ENCODE results near the gene ATG7.
"Not testable (repeated sequence)": the region's sequence is repeated elsewhere in the genome, so short reads cannot be mapped to it uniquely, and the experiment has no call there.

Gene ATG7

DNA sequence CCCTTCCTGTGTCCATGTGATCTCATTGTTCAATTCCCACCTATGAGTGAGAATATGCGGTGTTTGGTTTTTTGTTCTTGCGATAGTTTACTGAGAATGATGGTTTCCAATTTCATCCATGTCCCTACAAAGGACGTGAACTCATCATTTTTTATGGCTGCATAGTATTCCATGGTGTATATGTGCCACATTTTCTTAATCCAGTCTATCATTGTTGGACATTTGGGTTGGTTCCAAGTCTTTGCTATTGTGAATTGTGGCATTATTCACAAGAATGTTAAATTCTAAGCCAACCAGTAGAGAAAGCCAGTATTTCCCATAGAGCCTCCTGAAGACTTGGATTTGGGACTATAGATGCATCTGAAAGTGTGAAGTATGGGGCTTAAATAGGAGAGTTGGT lies 230.2 kb downstream of the ATG7 start:
- CTCF ChIA-PET; H3K27ac ChIP-seq (ENCODE audit: extremely low read depth, low read depth, low read length); H3K4me3 ChIP-seq (ENCODE audit: low read depth, low read length); H3K4me1 ChIP-seq (ENCODE audit: control insufficient read depth, insufficient read depth, low read length); POLR2A ChIA-PET; H3K9me3 ChIP-seq (ENCODE audit: control insufficient read depth, insufficient read depth, low read depth, low read length); H3K36me3 ChIP-seq (ENCODE audit: control insufficient read depth in 2 of 2, insufficient read depth in 1 of 2, low read length in 2 of 2): not testable (repeated sequence)
- TF ChIP-seq ZNF146 (tag by site-specific recombination; IDR thresholded peaks at IDR 0.05) (peak; percentile 91), ZNF580 (tag by site-specific recombination; IDR thresholded peaks at IDR 0.05) (peak; percentile 64; the same call in 1 of the 2 replicates)

GRCh38 chr3:11507719-11508118 lies 235.5 kb downstream of the ATG7 start:
- TF ChIP-seq KLF9 (tag by site-specific recombination; IDR thresholded peaks at IDR 0.05; ENCODE audit: low read depth) (no peak), ZNF335 (tag by site-specific recombination; conservative IDR thresholded peaks at IDR 0.05) (peak; percentile 40; the same call in 1 of the 2 replicates)
- Histone ChIP-seq H3K27ac (ENCODE audit: extremely low read depth, low read depth, low read length) (peak overlapping the region; percentile 90; the same call in 1 of the 2 replicates), H3K9me3 (ENCODE audit: control insufficient read depth, insufficient read depth, low read depth, low read length) (no peaks in the 10 kb centered on the region), H3K4me1 (ENCODE audit: control insufficient read depth, insufficient read depth, low read length) (peaks cover 23% of the 10 kb centered on the region), H3K4me3 (ENCODE audit: low read depth, low read length) (no peak overlapping the region), H3K36me3 (ENCODE audit: control insufficient read depth in 2 of 2, insufficient read depth in 1 of 2, low read length in 2 of 2) (no peaks in the 10 kb centered on the region)
- ChIA-PET CTCF (no interaction called here), POLR2A (interaction anchor here (0.6 to 0.7 kb wide), 2 partner anchors 123 to 1606 kb away, joined by 3 read pairs; no protein-coding TSS in a partner anchor)

DNA sequence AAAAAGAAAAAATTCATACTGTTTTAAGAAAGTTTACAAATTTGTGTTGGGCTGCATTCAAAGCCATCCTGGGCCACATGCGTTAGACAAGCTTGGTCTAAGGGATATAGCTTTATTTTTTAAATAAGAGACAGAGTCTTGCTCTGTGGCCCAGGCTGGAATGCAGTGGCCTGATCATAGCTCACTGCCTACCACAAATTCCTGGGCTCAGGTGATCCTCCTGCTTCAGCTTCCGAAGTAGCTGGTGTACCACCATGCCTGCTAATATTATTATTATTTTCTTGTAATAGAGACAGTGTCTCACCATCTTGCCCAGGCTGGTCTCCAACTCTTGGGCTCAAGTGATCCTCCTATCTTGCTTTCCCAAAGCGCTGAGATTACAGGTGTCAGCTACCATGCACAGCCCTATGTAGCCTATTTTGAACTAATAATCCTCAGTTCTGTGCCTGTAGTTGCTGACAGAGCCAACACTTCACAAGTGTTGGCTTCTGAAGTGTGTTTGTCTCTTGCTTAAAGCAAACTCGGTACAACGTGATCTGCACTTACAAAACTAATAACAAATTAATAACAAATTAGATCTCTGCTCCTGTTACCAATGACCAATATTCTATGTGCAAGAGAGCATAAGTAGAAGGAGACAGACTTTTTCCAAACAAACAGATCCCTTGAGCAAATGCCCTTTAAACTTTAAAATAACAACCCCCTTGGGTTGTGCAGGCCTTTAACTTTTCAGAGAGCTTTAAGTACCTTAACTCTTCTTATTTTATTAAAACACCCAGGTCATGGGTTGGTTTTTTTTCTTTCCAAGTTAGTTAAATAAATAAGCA lies 236.4 kb downstream of the ATG7 start:
- H3K4me3 ChIP-seq (ENCODE audit: low read depth, low read length), result no peak overlapping the region
- H3K4me1 ChIP-seq (ENCODE audit: control insufficient read depth, insufficient read depth, low read length), result peaks cover 23% of the 10 kb centered on the region
- H3K9me3 ChIP-seq (ENCODE audit: control insufficient read depth, insufficient read depth, low read depth, low read length), result no peaks in the 10 kb centered on the region
- peak overlapping the region; percentile 90 for H3K27ac ChIP-seq (ENCODE audit: extremely low read depth, low read depth, low read length)
- H3K36me3 ChIP-seq (ENCODE audit: control insufficient read depth in 2 of 2, insufficient read depth in 1 of 2, low read length in 2 of 2), result no peaks in the 10 kb centered on the region
- no peak for TF ChIP-seq KLF9 (tag by site-specific recombination; IDR thresholded peaks at IDR 0.05; ENCODE audit: low read depth)
- no peak for TF ChIP-seq ZNF274 (IDR thresholded peaks at IDR 0.05; ENCODE audit: low read length)
- no peak for TF ChIP-seq ZNF274 (tag by site-specific recombination; IDR thresholded peaks at IDR 0.05; ENCODE audit: borderline replicate concordance)
- TF ChIP-seq, protein P1, sequence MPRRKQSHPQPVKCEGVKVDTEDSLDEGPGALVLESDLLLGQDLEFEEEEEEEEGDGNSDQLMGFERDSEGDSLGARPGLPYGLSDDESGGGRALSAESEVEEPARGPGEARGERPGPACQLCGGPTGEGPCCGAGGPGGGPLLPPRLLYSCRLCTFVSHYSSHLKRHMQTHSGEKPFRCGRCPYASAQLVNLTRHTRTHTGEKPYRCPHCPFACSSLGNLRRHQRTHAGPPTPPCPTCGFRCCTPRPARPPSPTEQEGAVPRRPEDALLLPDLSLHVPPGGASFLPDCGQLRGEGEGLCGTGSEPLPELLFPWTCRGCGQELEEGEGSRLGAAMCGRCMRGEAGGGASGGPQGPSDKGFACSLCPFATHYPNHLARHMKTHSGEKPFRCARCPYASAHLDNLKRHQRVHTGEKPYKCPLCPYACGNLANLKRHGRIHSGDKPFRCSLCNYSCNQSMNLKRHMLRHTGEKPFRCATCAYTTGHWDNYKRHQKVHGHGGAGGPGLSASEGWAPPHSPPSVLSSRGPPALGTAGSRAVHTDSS (tag by site-specific recombination; IDR thresholded peaks at IDR 0.05), result no peak
- TF ChIP-seq ZNF473 (tag by site-specific recombination; IDR thresholded peaks at IDR 0.05), result no peak
- TF ChIP-seq, protein P2, sequence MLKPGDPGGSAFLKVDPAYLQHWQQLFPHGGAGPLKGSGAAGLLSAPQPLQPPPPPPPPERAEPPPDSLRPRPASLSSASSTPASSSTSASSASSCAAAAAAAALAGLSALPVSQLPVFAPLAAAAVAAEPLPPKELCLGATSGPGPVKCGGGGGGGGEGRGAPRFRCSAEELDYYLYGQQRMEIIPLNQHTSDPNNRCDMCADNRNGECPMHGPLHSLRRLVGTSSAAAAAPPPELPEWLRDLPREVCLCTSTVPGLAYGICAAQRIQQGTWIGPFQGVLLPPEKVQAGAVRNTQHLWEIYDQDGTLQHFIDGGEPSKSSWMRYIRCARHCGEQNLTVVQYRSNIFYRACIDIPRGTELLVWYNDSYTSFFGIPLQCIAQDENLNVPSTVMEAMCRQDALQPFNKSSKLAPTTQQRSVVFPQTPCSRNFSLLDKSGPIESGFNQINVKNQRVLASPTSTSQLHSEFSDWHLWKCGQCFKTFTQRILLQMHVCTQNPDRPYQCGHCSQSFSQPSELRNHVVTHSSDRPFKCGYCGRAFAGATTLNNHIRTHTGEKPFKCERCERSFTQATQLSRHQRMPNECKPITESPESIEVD (tag by site-specific recombination; IDR thresholded peaks at IDR 0.05), result peak; percentile 98
- TF ChIP-seq ZNF785 (tag by site-specific recombination; IDR thresholded peaks at IDR 0.05), result no peak
- TF ChIP-seq ZNF792 (tag by site-specific recombination; IDR thresholded peaks at IDR 0.05), result no peak
- 0 out of 2 replicates have a peak, but pooled peaks have one; percentile 19 for TF ChIP-seq SCRT2 (tag by site-specific recombination; IDR thresholded peaks at IDR 0.05)
- TF ChIP-seq, protein P3, sequence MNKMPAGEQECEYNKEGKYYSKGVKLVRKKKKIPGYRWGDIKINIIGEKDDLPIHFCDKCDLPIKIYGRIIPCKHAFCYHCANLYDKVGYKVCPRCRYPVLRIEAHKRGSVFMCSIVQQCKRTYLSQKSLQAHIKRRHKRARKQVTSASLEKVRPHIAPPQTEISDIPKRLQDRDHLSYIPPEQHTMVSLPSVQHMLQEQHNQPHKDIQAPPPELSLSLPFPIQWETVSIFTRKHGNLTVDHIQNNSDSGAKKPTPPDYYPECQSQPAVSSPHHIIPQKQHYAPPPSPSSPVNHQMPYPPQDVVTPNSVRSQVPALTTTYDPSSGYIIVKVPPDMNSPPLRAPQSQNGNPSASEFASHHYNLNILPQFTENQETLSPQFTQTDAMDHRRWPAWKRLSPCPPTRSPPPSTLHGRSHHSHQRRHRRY (tag by site-specific recombination; IDR thresholded peaks at IDR 0.05), result no peak
- 0 out of 2 replicates have a peak, but pooled peaks have one; percentile 54 for TF ChIP-seq ZNF596 (tag by site-specific recombination; IDR thresholded peaks at IDR 0.05)
- peak; percentile 99; the same call in 1 of the 2 replicates for TF ChIP-seq ZSCAN30 (tag by site-specific recombination; IDR thresholded peaks at IDR 0.05)
- peak; percentile 38; the same call in 1 of the 2 replicates for TF ChIP-seq BCL6B (tag by site-specific recombination; IDR thresholded peaks at IDR 0.05)
- no peak for TF ChIP-seq ZNF830 (tag by site-specific recombination; IDR thresholded peaks at IDR 0.05; ENCODE audit: low read depth)
- TF ChIP-seq ZNF501 (tag by site-specific recombination; IDR thresholded peaks at IDR 0.05), result 0 out of 2 replicates have a peak, but pooled peaks have one; percentile 22
- no peak for TF ChIP-seq ZNF629 (tag by site-specific recombination; IDR thresholded peaks at IDR 0.05)
- TF ChIP-seq ZNF555 (tag by site-specific recombination; conservative IDR thresholded peaks at IDR 0.05), result no peak
- TF ChIP-seq ZSCAN16 (tag by site-specific recombination; IDR thresholded peaks at IDR 0.05), result no peak
- ChIA-PET CTCF (interaction anchor here (0.7 to 1.1 kb wide), 3 partner anchors 24 to 353 kb away, joined by 3 to 4 read pairs (median 4); no protein-coding TSS in a partner anchor), POLR2A (interaction anchor here (0.6 to 1.4 kb wide), 4 partner anchors 26 to 1607 kb away, joined by 3 read pairs; no protein-coding TSS in a partner anchor)
